ENCODE results near the gene MYLK3. TPM values are rescaled to one million over a fixed set of nuclear protein-coding genes. Genes with fewer than 3 reads are reported as not detected.
A peak's percentile ranks its signal among the peaks of the same experiment; 100 is the strongest.

The MYLK3 gene
- total RNA-seq, 8 experiments from 2014 or later: 0.21 to 5.3 (median 0.52) TPM; not detected in 1

DNA sequence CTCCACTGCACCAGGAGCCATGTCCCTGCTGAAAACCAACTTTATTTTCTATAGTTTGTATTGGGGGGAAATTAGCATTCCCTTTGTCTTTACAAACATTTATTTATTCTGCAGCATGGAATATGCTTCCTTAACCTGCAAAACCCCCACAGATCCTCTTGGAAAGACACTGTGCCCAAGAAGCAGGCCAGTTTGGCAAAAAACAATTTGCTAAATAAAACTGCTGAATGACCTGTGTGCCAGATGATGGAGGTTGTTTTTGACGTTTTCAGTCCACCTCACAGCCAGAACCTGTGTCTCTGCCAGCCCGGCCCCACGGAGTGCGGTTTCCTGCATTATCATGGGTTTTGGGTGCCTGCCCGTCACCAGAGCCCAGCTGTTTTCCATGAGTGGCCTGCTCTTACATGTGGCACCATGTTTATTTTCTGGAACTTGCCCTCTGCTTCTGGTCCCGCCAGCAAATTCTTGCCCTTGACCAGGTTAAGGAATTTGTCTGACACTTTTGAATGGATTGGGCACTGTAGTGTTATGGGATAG, 32.3 kb downstream of the MYLK3 start:
- no peaks in the 10 kb centered on the region for H3K4me1 ChIP-seq (replicated peaks in 1 of 2)
- in situ Hi-C loops (cut with MboI; ENCODE audit: low pct_unique_long_range_greater_than_20kb in 2 of 9, low sequenced_read_pairs in 9 of 9, unreplicated experiment in 9 of 9): no loop called here
- no peak for ATAC-seq (replicated peaks in 6 of 8)
- WGBS, 10 experiments: 6 to 96% (median 47%) methylated on average over 1 to 5 of the region's 6 CpGs; no CpG with 5 or more reads in 6 of the 10 experiments
- no peak overlapping the region for H3K27ac ChIP-seq
- H3K4me3 ChIP-seq: no peak overlapping the region

DNA sequence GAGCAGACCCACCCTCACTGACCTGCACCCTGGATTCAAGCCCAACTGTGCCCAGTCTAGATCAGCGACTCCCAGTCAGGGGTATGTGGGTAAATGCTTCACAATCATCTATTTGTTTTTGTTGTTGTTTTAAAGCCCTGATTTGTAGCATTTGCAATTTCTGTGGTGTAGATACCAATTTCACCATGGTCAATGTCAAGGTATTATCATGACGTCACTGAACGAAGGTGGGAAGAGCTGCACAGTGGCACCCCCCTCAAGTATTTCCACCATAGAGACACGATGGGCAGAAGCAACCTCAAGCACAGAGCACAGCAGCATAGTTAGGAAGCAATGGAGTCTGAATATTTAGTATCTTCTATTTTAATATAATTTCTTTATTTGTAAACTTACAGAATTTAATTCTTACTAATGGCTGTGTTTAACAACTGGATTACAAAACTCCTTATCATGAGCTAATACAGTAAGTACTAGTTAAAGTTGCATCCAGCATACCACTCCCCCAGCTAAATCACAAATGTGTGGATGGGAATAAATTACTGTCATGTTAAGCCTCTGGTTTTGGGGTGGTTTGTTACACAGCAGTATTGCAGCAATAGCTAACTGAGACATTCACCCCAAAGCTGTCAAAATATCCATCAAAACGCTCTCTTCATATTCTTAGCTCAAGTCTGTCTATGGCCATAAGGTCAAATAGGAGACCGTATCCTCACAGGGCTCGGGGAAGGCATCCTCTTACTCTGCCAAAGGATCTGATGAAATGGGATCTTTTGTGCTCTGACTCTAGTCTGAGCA, 33.1 kb downstream of the MYLK3 start:
- ATAC-seq (replicated peaks in 6 of 8): no peak

DNA sequence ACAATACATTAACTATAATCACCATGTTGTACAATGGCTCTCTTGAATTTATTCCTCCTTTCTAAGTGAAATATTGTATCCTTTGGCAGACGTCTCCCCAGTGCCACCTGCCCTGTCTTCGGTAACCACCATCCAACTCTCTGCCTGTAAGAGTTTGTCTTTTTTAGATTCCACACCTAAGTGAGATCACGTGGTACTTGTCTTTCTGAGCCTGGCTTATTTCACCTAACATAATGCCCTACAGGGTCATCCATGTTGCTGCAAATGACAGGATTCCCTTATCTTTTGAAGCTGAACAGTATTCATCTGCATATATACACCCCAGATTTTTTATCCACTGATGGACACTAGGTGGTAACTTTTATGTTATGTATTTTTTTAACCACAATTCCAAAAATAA, 34.5 kb downstream of the MYLK3 start:
- WGBS, 10 experiments: 56 to 100% (median 83%) methylated on average over 1 to 3 of the region's 3 CpGs; no CpG with 5 or more reads in 3 of the 10 experiments
- Histone ChIP-seq H3K4me1 (replicated peaks in 1 of 2) (no peaks in the 10 kb centered on the region), H3K27ac (no peak overlapping the region), H3K4me3 (no peak overlapping the region)
- no peak for ATAC-seq (replicated peaks in 6 of 8)
- in situ Hi-C loops (cut with MboI; ENCODE audit: low pct_unique_long_range_greater_than_20kb in 2 of 9, low sequenced_read_pairs in 9 of 9, unreplicated experiment in 9 of 9): no loop called here

More for the DNA sequence above, 33.1 kb downstream of the MYLK3 start:
- 40 to 90% (median 83%) methylated on average over 1 to 6 of the region's 7 CpGs; no CpG with 5 or more reads in 1 of the 10 experiments for WGBS, 10 experiments
- in situ Hi-C loops (cut with MboI; ENCODE audit: low pct_unique_long_range_greater_than_20kb in 2 of 9, low sequenced_read_pairs in 9 of 9, unreplicated experiment in 9 of 9): no loop called here
- no peak overlapping the region for H3K4me3 ChIP-seq
- no peak overlapping the region for H3K27ac ChIP-seq
- no peaks in the 10 kb centered on the region for H3K4me1 ChIP-seq (replicated peaks in 1 of 2)

DNA sequence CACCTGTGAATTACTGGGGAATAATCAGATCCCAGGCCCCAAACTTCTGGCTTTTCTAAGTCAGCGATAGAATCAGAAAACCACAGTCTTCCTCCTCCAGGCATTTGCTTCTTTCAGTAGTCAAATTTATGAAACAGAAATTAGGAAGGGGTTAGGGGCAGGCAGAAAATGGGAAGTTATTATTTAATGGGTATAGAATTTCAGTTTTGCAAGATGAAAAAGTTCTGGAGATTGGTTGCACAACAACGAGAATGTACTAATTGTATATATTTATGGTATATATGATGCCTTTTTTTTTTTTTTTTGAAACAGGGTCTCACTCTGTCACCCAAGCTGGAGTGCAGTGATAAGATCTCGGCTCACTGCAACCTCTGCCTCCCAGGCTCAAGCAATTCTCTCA, 35.2 kb downstream of the MYLK3 start:
- ATAC-seq (replicated peaks in 6 of 8): no peak
- WGBS, 10 experiments: 50 to 100% (median 67%) methylated on average over 1 to 3 of the region's 3 CpGs; no CpG with 5 or more reads in 3 of the 10 experiments
- Histone ChIP-seq H3K27ac (no peak overlapping the region), H3K4me1 (replicated peaks in 1 of 2) (no peaks in the 10 kb centered on the region), H3K4me3 (no peak overlapping the region)
- in situ Hi-C loops (cut with MboI; ENCODE audit: low pct_unique_long_range_greater_than_20kb in 2 of 9, low sequenced_read_pairs in 9 of 9, unreplicated experiment in 9 of 9): no loop called here

DNA sequence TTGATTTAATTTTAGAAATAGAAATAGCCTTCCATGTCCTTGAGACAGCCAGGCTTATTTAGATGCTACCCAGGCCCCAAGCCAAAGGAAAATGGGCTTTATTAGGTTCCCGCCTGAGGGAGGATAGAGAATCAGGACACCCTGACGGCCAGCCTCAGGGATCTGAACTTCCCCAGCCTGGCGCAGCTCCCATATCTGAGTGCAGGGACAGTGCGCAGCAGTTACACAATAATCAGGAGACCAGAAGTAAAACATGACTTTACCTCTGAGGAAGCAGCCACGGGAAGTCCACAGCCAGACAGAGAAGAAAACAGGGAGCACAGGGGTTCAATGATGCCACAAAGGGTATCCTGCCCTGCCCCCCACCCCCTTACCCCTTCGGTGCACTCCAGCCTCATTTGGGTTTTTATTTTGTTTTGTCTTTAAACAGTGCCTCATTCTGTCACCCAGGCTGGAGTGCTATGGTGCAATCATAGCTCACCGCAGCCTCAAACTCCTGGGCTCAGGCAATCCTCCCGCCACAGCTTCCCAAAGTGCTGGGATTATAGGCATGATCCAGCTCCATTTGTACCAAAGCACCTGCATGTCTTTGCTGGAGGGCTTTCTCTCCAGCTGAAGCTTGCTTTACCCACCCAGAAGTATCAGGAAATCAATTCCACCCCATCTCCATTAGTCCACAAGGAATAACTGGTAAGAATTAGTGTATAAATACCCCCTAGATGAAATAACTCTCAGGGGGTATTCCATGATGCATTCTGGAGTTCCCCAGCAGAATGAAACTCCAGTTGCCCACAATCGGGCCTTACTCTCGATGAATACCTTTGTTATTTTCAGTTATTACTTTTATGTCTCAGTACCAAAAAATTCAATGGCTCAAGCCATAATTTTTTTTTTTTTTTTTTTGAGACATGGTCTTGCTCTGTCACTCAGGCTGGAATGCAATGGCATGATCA, 36.8 kb downstream of the MYLK3 start:
- 72 to 100% (median 82%) methylated on average over 1 to 8 of the region's 10 CpGs for WGBS, 10 experiments
- no peak overlapping the region for H3K4me3 ChIP-seq
- in situ Hi-C loops (cut with MboI; ENCODE audit: low pct_unique_long_range_greater_than_20kb in 2 of 9, low sequenced_read_pairs in 9 of 9, unreplicated experiment in 9 of 9): no loop called here
- no peak for ATAC-seq (replicated peaks in 6 of 8)
- no peak overlapping the region for H3K27ac ChIP-seq
- H3K4me1 ChIP-seq (replicated peaks in 1 of 2): no peaks in the 10 kb centered on the region

DNA sequence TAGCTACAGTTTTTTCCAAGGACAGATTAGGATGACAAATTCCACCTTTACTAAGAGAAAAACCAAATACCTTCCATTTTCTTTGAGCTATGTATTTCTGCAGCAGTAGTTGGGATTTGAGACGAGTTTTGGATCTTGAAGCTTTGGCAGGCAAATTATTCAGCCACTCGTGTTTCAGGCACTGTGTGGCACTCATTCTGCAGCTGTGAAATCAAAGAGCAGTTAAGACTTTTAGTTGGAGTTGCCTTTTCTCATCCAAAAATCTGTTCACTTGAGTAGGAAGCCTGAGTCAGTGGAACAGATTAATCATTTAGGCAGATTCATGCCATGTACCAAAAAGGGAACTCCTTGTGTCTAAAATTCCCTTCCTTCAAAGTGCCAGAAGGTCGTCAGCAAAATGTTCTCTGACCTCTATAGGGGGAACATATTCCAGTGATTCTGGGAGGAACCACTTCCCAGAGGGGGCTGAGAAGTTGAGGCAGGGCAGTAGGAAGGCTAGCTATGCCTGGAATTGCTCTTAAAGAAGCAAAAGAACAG, 38.6 kb downstream of the MYLK3 start:
- no peak overlapping the region for H3K27ac ChIP-seq
- H3K4me1 ChIP-seq (replicated peaks in 1 of 2): no peaks in the 10 kb centered on the region
- no peak overlapping the region for H3K4me3 ChIP-seq
- in situ Hi-C loops (cut with MboI; ENCODE audit: low pct_unique_long_range_greater_than_20kb in 2 of 9, low sequenced_read_pairs in 9 of 9, unreplicated experiment in 9 of 9): no loop called here
- 5 to 59% (median 35%) methylated on average over 2 to 3 of the region's 3 CpGs; no CpG with 5 or more reads in 3 of the 10 experiments for WGBS, 10 experiments
- ATAC-seq (replicated peaks in 6 of 8): no peak

DNA sequence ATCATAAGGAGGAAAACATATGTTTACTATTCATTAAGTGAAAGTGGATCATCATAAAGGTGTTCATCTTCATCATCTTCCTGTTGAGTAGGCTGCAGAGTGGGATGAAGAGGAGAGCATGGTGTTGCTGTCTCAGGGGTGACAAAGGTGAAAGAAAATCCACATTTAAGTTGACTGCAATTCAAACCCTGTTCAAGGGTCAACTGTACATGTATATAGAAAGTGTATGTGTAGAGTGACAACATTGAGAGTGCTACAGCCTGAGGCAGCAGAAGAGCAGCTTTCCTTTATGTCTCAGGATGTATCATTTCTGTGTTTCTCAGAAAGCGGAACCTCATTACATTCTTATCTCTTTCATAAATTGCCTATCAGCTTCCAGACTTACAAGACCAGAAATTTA, 41.5 kb downstream of the MYLK3 start:
- 0% methylated on average over 1 of the region's 1 CpG; no CpG with 5 or more reads in 6 of the 10 experiments for WGBS, 10 experiments
- ATAC-seq (replicated peaks in 6 of 8): no peak
- in situ Hi-C loops (cut with MboI; ENCODE audit: low pct_unique_long_range_greater_than_20kb in 2 of 9, low sequenced_read_pairs in 9 of 9, unreplicated experiment in 9 of 9): no loop called here
- no peaks in the 10 kb centered on the region for H3K4me1 ChIP-seq (replicated peaks in 1 of 2)
- H3K27ac ChIP-seq: no peak overlapping the region
- no peak overlapping the region for H3K4me3 ChIP-seq

DNA sequence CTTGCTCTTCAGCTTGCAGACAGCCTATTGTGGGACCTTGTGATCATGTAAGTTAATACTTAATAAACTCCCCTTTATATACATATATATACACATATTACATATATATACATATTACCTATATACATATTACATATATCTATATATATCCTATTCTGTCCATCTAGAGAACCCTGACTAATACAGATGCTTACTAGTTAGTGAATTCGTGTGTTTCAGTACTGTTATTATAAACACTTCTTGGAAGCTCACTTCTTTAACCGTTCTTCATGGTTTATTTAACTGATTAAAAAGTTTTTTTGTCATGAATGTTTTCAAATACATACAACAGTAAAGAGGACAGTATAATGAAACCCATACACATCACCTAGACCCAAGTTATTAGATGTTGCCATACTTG, 46.1 kb downstream of the MYLK3 start:
- no peak overlapping the region for H3K27ac ChIP-seq
- in situ Hi-C loops (cut with MboI; ENCODE audit: low pct_unique_long_range_greater_than_20kb in 2 of 9, low sequenced_read_pairs in 9 of 9, unreplicated experiment in 9 of 9): no loop called here
- 75 to 100% (median 100%) methylated on average over 1 to 2 of the region's 2 CpGs; no CpG with 5 or more reads in 3 of the 10 experiments for WGBS, 10 experiments
- H3K4me3 ChIP-seq: no peak overlapping the region
- ATAC-seq (replicated peaks in 6 of 8): no peak
- no peaks in the 10 kb centered on the region for H3K4me1 ChIP-seq (replicated peaks in 1 of 2)

DNA sequence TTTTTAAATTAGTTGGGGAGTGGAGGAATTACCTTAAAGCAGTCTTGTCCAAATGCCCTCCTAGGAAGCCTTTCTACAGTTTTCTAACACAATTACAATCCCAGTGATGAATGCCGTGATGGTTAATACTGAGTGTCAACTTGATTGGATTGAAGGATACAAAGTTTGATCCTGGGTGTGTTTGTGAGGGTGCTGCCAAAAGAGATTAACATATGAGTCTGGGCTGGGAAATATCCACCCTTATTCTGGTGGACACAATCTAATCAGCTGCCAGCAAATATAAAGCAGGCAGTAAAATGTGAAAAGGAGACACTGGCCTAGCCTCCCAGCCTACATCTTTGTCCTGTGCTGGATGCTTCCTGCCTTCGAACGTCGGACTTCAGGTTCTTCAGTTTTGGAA, 46.5 kb downstream of the MYLK3 start:
- in situ Hi-C loops (cut with MboI; ENCODE audit: low pct_unique_long_range_greater_than_20kb in 2 of 9, low sequenced_read_pairs in 9 of 9, unreplicated experiment in 9 of 9): no loop called here
- Histone ChIP-seq H3K4me1 (replicated peaks in 1 of 2) (no peaks in the 10 kb centered on the region), H3K27ac (no peak overlapping the region), H3K4me3 (no peak overlapping the region)
- whole genome bisulfite sequencing, 10 experiments: 50 to 100% (median 98%) methylated on average over 1 to 4 of the region's 4 CpGs; no CpG with 5 or more reads in 2 of the 10 experiments
- ATAC-seq (replicated peaks in 6 of 8): peak in 1 of 8 experiments; percentile 60

DNA sequence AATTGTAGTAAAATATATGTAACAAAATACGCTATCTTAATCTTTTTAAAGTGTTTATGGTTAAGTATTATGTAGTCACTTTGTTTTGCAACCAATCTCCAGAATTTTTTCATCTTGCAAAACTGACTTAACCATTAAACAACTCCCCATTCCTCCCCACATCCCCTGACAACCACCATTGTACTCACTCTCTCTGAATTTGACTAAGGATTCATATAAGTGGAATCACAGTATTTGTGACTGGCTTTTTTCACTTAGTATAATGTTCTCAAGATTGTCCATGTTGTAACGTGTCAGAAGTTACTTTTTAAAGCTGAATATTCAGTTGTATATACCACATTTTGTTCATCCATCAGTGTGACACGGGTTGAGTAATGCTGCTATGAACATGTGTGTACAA, 48.1 kb downstream of the MYLK3 start:
- in situ Hi-C loops (cut with MboI; ENCODE audit: low pct_unique_long_range_greater_than_20kb in 2 of 9, low sequenced_read_pairs in 9 of 9, unreplicated experiment in 9 of 9): no loop called here
- ATAC-seq (replicated peaks in 6 of 8): peak in 1 of 8 experiments; percentile 92
- H3K4me3 ChIP-seq: no peak overlapping the region
- no peaks in the 10 kb centered on the region for H3K4me1 ChIP-seq (replicated peaks in 1 of 2)
- 56 to 100% (median 95%) methylated on average over 1 to 3 of the region's 3 CpGs; no CpG with 5 or more reads in 1 of the 10 experiments for WGBS, 10 experiments
- no peak overlapping the region for H3K27ac ChIP-seq

DNA sequence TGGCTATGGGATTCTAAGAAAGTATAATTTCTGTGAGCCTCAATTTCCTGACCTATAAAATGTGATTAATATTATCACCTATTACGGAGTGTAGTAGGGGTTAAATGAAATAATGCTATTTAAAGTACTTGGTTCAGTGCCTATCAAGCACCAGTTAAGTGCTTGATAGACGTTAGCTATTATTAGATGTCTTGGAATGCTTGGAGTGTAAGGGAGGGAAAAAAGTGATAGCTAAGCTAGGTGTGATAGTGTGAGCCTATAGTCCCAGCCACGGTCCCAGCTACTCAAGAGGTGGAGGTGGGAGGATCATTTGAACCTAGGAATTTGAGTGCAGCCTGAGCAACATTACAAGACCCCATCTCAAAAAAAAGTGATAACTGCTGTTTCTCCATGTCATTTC, 51.2 kb downstream of the MYLK3 start:
- Histone ChIP-seq H3K27ac (no peak overlapping the region), H3K4me1 (replicated peaks in 1 of 2) (no peaks in the 10 kb centered on the region), H3K4me3 (no peak overlapping the region)
- ATAC-seq (replicated peaks in 6 of 8): no peak
- 72 to 100% (median 86%) methylated on average over 1 to 3 of the region's 3 CpGs; no CpG with 5 or more reads in 3 of the 10 experiments for WGBS, 10 experiments
- in situ Hi-C loops (cut with MboI; ENCODE audit: low pct_unique_long_range_greater_than_20kb in 2 of 9, low sequenced_read_pairs in 9 of 9, unreplicated experiment in 9 of 9): loop anchor here in 2 of 9 experiments (25.0 kb wide), 2 partner anchors 90 to 115 kb away; no protein-coding TSS in a partner anchor

DNA sequence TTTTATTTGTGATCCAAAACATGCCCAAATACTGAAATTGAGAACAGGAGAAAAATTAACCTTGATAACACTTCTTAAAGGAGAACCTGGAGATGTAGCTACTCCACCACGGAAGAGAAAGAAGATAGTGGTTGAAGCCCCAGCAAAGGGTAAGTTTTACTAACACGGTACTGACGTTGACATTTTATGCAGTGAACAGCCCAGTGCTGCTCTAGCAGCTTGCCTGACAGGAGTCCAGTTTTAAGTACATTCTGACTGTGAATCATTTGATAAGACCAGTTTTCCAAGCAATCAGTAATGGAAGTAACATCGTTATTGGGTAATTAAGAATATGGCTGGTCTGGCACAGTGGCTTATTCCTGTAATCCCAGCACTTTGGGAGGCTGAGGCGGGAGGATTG, 52.2 kb downstream of the MYLK3 start:
- Histone ChIP-seq H3K27ac (no peak overlapping the region), H3K4me3 (no peak overlapping the region), H3K4me1 (replicated peaks in 1 of 2) (peaks cover 5 to 6% of the 10 kb centered on the region in 2 donors)
- in situ Hi-C loops (cut with MboI; ENCODE audit: low pct_unique_long_range_greater_than_20kb in 2 of 9, low sequenced_read_pairs in 9 of 9, unreplicated experiment in 9 of 9): loop anchor here in 2 of 9 experiments (25.0 kb wide), 2 partner anchors 91 to 116 kb away; no protein-coding TSS in a partner anchor
- WGBS, 10 experiments: 67 to 100% (median 100%) methylated on average over 1 to 5 of the region's 5 CpGs; no CpG with 5 or more reads in 1 of the 10 experiments
- ATAC-seq (replicated peaks in 6 of 8): no peak

All from motor neuron (in vitro differentiated cells).